Peyer's patch (tissue), 4 donors: ENCODE data around the gene MZT2B.
"Not testable (repeated sequence)": the region's sequence is repeated elsewhere in the genome, so short reads cannot be mapped to it uniquely, and the experiment has no call there.

ENCODE experiments used
- POLR2A ChIP-seq, 2 donors: fragments of 450-650 bp; IDR thresholded peaks; one replicate each; pipeline ENCODE4 v1.5.1; 2017; ENCODE audit warnings: antibody characterized with exemption in 2 of 2, mild to moderate bottlenecking in 2 of 2, moderate library complexity in 2 of 2
- TF ChIP-seq, protein P1 (sequence below), 6 experiments: fragments of 450-650 bp in 4 of 6; fragments of 200-600 bp in 2 of 6; sonication (generic) in 1 of 6; IDR thresholded peaks; one replicate each; pipeline ENCODE4 v1.5.1; 2017 to 2019; ENCODE audit warnings: antibody characterized with exemption in 6 of 6, mild to moderate bottlenecking in 3 of 6, moderate library complexity in 1 of 6

DNA sequence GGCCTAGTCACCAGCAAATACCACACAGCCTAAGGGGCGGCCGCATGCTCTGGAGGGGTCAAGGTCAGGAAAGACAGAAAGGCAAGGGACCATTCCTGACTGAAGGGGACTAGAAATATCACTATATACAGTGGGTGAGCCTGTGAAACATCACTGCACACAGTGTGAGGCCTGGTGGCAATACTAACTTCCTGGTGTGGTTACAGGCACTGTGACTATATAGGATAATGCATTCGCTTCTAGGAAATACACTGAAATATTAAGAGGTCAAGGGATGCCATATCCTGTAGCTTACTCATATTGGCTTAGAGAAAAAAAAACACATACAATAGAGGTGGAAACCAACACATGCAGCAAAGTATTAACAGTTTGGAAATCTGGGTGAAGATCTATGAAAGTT lies 12.9 kb upstream of the MZT2B start:
- TF ChIP-seq, protein P1, sequence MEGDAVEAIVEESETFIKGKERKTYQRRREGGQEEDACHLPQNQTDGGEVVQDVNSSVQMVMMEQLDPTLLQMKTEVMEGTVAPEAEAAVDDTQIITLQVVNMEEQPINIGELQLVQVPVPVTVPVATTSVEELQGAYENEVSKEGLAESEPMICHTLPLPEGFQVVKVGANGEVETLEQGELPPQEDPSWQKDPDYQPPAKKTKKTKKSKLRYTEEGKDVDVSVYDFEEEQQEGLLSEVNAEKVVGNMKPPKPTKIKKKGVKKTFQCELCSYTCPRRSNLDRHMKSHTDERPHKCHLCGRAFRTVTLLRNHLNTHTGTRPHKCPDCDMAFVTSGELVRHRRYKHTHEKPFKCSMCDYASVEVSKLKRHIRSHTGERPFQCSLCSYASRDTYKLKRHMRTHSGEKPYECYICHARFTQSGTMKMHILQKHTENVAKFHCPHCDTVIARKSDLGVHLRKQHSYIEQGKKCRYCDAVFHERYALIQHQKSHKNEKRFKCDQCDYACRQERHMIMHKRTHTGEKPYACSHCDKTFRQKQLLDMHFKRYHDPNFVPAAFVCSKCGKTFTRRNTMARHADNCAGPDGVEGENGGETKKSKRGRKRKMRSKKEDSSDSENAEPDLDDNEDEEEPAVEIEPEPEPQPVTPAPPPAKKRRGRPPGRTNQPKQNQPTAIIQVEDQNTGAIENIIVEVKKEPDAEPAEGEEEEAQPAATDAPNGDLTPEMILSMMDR (IDR thresholded peaks at IDR 0.05): not testable (repeated sequence)
- not testable (repeated sequence) for TF ChIP-seq POLR2A (IDR thresholded peaks at IDR 0.05)
